Left kidney (tissue), 8 donors: Measurements from ENCODE around the gene BRICD5. TPM values are rescaled to one million over a fixed set of nuclear protein-coding genes. Genes with fewer than 3 reads are reported as not detected.
"Not testable (repeated sequence)": the region's sequence is repeated elsewhere in the genome, so short reads cannot be mapped to it uniquely, and the experiment has no call there.

ENCODE experiments used
- DNase-seq: peaks from one replicate; pipeline ENCODE4 v3.0.0-alpha.2; 2013
- long read RNA-seq, 8 donors: transcript quantifications; one replicate each; lab custom pipeline, GENCODE V29; 2026
- polyA plus RNA-seq: library from polyadenylated mRNA; unstranded; fragments of 120-200 nt; gene quantifications from one replicate; pipeline ENCODE4 v1.2.1, GENCODE V29; 2013; ENCODE audit not compliant: insufficient read length

The BRICD5 gene
- 6.7 TPM for polyA plus RNA-seq
- long read RNA-seq, donor 1, partial matches to known transcripts: 0 of 1 reads
- long read RNA-seq, donor 1, other reads (novel, unspliced or antisense): 0 of 1 reads
- long read RNA-seq, donor 2, partial matches to known transcripts: 0 of 1 reads
- long read RNA-seq, donor 2, other reads (novel, unspliced or antisense): 0 of 1 reads
- long read RNA-seq, donor 3, partial matches to known transcripts: 0 of 1 reads
- long read RNA-seq, donor 3, other reads (novel, unspliced or antisense): 0 of 1 reads
- long read RNA-seq, donor 4: 0 reads
- long read RNA-seq, donor 5, partial matches to known transcripts: 0 of 1 reads
- long read RNA-seq, donor 5, other reads (novel, unspliced or antisense): 0 of 1 reads
- long read RNA-seq, donor 6, partial matches to known transcripts: 0 of 1 reads
- long read RNA-seq, donor 6, other reads (novel, unspliced or antisense): 0 of 1 reads
- long read RNA-seq, donor 7, partial matches to known transcripts: 0 of 1 reads
- long read RNA-seq, donor 7, other reads (novel, unspliced or antisense): 0 of 1 reads
- long read RNA-seq, donor 8, partial matches to known transcripts: 0 of 1 reads
- long read RNA-seq, donor 8, other reads (novel, unspliced or antisense): 0 of 1 reads

GRCh38 chr16:2210386-2211365, at the start of gene BRICD5:
TSS of gene BRICD5 (minus strand) at chr16:2210863. CDS start at chr16:2210833, 30 bp downstream.
- no peak for DNase-seq

DNA sequence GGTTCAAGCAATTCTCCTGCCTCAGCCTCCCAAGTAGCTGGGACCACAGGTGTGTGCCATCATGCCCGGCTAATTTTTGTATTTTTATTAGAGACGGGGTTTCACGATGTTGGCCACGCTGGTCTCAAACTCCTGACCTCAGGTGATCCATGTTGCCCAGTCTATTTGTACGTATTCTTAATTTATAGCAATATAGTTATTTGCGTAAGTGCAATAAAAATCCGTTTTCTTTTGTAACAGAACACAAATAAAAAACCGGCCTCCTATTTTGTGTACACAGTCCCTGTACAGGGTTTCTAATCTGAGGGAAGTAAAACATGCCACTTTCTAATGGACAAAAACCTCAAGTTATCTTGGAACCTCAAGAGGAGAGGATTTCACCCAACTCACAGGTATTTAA, 49.6 kb upstream of the BRICD5 start:
- no peak for DNase-seq

- DNase-seq: not testable (repeated sequence)
These were observed 47.9 kb upstream of the BRICD5 start for GRCh38 chr16:2258530-2258929.

GRCh38 chr16:2257726-2258125, 47.1 kb upstream of the BRICD5 start:
- DNase-seq: no peak

DNA sequence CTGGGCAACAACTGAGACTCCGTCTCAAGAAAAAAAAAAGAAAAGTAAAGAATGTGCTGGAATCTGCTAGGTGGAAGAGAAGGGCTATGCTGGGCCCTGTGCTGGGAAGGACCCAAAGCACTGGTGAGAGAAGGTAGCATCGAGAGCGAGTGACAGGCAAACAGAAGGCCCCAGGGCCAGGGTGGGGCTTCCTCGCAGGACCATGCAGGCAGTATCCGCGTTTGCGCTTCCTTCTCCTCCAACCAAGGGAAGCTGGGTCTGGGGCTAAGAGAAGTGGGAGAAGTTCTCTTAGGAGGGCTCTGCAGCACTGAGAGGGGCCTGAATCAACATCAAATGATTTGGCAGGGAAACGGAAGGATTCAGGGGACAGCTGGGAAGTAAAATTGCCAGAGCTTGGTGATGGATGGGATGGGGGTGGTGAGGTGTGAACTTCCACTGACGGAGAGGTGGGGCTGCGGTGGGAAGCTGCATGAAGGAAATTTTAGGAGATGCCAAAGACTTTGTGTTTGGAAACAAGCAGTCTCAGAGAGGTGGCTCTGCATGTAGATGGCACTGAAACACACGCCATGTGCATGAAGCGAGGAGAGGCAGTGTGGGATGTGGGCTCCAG, 46.0 kb upstream of the BRICD5 start:
- DNase-seq: no peak

DNA sequence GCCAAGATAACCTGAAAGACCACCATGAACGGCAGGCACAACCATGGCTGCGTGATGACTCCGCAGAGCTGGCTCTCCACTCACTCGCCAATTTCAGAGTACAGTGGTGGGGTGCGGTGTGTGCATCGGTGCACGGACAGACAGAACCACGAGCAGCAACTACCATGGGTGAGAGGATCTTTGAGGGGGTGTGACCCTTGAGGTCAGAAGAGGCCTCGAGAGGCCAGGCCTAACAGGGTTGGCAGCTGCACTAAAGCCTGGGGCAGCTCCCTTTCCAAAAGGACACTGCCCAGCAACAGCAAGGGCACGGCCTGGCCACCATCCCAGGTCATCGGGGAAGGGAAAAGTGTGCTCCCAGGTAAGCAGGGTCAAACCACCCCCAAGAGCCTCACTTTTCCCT, 42.6 kb upstream of the BRICD5 start:
- no peak for DNase-seq

DNA sequence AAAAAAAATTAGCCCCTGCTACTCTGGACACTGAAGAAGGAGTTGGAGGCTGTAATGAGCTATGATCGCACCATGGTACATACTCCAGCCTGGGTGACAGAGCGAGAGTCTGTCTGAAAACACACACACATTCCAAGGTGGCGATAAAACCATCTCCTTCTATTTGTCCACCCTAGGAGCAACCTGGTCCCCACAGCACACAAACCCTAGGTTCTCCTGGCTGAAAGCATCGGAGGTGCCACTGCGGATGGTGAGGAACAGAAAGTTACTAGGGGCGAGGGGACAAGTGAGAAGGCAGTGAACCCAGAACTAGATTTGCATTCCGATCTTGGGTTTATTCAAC, 42.1 kb upstream of the BRICD5 start:
- DNase-seq: no peak

GRCh38 chr16:2251296-2252111, 40.8 kb upstream of the BRICD5 start, which contains the start of gene ECI1:
TSS of gene ECI1 (minus strand) at chr16:2251587. CDS start at chr16:2251566, 21 bp downstream.
- peak; percentile 89 for DNase-seq

DNA sequence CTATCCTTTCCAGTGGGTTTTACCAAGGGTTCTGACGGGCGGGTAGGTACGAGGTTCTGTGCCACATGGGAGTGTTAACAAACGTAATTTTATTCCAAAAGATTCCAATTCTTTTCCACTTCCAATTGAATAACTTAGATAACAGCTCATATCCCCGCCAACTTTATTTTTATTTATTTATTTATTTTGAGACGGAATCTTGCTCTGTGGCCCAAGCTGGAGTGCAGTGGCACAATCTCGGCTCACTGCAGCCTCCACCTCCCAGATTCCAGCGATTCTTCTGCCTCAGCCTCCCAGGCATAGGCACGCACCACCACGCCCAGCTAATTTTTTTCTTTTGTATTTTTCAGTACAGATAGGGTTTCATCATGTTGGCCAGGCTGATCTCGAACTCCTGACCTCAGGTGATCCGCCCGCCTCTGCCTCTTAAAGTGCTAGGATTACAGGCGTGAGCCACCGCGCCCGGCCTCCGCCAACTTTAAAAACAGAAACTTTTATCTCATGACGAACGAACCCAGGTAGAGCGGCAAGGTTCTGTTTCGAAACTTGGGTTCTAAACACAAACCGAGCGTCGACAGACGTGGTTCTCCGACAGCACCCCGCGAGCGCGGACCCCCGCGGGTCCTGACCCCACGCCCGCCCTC, 40.1 kb upstream of the BRICD5 start:
- DNase-seq: no peak

DNA sequence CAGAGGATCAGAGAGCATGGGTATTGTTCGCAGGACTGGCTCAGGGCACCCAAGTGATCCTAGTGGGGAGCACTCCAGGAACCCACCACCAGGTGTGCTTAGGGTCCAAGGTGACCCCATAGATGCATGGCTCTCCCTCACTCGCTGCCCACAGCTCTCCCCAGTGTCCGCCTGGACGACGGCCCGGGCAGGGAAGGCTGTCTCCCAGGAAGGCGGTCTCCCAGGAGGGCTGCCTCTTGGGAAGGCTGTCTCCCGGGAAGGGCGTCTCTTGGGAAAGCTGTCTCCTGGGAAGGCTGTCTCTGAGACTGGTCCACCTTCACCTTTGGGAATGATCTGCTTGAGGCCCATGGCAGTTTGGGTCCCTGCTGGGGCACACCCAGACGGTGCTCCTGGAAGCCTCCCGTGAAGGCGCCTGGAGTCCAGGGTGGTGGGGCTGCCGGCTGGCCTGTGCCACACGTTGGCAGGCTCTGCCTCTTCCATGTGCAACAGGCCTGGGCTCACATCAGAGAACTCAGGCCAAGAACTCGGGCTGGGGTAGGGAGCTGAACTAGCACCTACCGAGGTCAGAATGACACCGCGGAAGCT, 35.7 kb upstream of the BRICD5 start:
- DNase-seq: no peak

DNA sequence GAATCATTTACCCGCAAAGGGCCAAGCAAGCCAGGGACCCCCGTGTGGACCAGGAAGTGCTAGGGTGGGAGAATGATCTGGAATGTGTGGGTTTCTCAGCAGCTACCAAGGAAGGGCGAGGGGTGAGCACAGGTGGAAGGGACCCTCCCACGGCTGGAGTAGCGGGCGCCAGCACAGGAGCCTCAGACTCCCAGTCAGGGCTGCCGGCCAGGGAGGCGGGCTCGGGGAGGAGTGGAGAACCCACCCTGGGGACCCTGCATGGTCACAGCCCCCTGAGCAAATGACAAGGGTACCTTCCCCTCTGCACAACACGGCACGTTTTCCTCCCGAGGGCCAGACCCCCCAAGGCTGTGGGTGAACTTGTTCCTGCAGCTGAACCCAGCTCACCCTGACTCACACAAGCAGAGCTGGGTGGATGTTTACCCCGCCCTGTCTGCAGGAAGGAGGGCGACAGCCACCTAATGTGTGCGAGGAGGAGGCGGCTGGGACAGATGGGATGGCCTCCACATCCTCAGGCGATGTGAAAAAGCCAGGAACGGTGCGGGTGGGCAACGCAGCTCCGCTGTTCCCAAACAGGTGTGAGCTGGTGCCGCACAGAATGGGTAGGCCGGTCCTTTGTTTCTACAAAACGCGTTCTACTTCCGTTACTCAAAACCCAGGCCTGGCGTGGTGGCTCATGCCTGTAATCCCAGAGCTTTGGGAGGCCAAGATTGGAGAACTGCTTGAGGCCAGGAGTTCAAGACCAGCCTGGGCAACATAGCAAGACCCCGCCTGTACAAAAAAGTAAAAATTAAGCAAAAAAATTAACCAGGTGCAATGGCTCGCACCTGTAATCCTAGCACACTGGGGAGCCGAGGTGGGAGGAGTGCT, 34.5 kb upstream of the BRICD5 start:
- no peak for DNase-seq

GRCh38 chr16:2244301-2244700, 33.6 kb upstream of the BRICD5 start:
- no peak for DNase-seq

- no peak for DNase-seq
These were observed 33.1 kb upstream of the BRICD5 start for GRCh38 chr16:2243781-2244180.

GRCh38 chr16:2243031-2243528, 32.4 kb upstream of the BRICD5 start:
- no peak for DNase-seq

GRCh38 chr16:2242598-2242997, 31.9 kb upstream of the BRICD5 start:
- DNase-seq: no peak

GRCh38 chr16:2240331-2240730, 29.7 kb upstream of the BRICD5 start:
- not testable (repeated sequence) for DNase-seq

GRCh38 chr16:2238838-2239675, 28.4 kb upstream of the BRICD5 start:
- DNase-seq: no peak
